DMS53 treated with DMSO at 0.1 percent for 48 hours (cell line): ENCODE measurements around the gene CACNA1D.
"Not testable (repeated sequence)": the region's sequence is repeated elsewhere in the genome, so short reads cannot be mapped to it uniquely, and the experiment has no call there.

Experiments used
- DNase-seq: peaks from one replicate; lab custom pipeline; 2025; ENCODE audit not compliant: unreplicated experiment; lab: John Stamatoyannopoulos, UW

Gene CACNA1D

DNA sequence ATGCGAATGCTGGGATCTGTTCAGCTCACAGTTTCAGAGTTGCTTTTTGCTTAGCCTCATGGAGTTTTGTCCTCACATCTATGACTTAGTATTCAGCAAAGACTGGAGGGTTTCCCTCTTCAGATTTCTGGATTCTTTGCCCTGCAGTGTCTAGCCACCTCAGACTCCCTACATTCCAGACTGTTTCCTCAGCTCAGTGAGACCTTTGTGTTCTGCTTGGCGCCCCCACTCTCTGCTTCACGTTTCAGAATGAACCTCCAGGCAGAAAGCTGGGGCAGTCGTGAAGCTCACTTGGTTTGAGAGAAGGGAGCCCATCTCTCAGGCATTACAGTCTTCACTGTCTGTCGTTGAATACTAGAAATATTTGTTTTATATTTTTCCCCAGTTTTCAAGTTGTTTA lies 118.1 kb downstream of the CACNA1D start:
- DNase-seq = no peak

GRCh38 chr3:53613125-53613524 lies 118.7 kb downstream of the CACNA1D start:
- no peak for DNase-seq

GRCh38 chr3:53614307-53614706 lies 119.9 kb downstream of the CACNA1D start:
- no peak for DNase-seq

DNA sequence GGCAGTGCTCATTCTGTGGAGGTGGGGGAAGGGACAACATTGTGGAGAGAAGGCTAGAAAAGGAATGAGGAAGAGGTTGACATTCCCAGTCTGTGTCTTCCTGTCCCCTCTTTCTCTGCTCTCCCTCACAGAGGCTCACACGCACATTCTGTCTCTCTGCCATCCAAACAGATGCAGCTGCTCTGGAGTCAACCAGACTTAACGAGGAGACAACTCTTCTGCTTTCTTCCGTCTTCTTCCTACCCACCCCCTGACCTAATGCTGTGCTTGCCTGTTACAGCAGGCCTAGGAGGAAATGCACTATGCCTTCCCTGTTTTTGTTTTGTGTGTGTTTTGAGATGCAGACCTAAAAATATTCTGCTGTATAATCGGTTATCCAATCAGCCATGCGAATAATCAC lies 121.9 kb downstream of the CACNA1D start:
- no peak for DNase-seq

- no peak for DNase-seq
These were observed 122.8 kb downstream of the CACNA1D start for GRCh38 chr3:53616971-53617892.

- DNase-seq = no peak
These were observed 123.6 kb downstream of the CACNA1D start for GRCh38 chr3:53617893-53618523.

DNA sequence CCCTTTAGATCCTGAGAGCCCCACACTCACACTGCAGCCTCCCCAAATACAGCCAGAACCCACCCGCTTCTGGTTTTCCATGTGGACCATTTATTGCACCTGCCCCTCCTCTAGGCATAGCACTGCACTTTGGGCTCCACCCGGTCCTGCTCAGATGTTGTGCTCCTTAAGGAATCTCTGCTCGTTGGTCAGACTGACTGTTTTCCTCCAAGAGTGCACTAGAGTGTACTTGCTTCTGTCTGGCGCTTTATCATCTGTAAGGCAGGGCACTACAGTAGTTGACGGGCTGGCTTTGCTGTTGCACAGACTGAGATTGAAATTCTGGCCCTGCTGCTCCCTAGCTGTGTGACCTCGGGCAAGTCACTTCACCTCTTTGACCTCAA lies 124.1 kb downstream of the CACNA1D start:
- DNase-seq = no peak

DNA sequence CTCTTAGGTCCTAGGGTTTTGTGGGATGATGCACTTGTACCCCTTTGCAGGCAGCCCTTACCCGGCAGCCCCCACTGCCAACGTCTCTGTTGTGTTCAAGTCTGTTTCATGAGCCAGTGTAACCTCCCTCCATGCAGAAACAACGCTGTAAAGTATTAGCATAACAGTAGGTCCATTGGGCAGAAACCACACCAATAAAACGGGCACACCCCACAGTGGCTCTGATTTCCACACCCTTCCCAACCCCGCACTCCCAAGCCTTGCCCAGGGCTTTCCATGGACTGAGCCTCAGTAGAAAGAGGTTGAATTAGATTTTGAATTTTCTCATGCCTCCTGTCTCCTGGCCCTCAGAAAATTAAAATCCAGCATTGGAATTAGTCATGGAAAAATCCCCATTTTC lies 124.5 kb downstream of the CACNA1D start:
- no peak for DNase-seq

GRCh38 chr3:53624061-53624857 lies 129.8 kb downstream of the CACNA1D start:
- DNase-seq = no peak

- no peak for DNase-seq
These were observed 132.5 kb downstream of the CACNA1D start for GRCh38 chr3:53626876-53627275.

- no peak for DNase-seq
These were observed 134.4 kb downstream of the CACNA1D start for GRCh38 chr3:53628536-53629401.

DNA sequence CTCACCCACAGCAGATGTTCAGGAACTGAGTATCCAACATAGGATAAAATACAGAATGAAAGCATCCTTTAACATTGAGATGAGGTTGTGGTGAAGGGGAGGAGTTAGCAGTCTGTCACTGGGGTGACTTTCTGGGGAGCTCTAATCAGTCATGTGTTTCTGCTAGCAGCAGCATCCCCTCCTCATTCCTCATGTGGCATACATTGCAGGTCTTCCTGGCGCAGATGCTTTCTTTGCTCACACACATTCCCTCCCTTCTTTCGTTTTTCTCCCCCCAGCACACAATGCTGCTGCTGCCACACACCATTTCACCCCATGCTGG lies 135.0 kb downstream of the CACNA1D start:
- DNase-seq = no peak

- DNase-seq = peak; percentile 46
These were observed 136.1 kb downstream of the CACNA1D start for GRCh38 chr3:53630547-53630946.

GRCh38 chr3:53633197-53633787 lies 138.9 kb downstream of the CACNA1D start:
- DNase-seq = no peak

- DNase-seq = no peak
These were observed 140.6 kb downstream of the CACNA1D start for GRCh38 chr3:53635041-53635440.

DNA sequence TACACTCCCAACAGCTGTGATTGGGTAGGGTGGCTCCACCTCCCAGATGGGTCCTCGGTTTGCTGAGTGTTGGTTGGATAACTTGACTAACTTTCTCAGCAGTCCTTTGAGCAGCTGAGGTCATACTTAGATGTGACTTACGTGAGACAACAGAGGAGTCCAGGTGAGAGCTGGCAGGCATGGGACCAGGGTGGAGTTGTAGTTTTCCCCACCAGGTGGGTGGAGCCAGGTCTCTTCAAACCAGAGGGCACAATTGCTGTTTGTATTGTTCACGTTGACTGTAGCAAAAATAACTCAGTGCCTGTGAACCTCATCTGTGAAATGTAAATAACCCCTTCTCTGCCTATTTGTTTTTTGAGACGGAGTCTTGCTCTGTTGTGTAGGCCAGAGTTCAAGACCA lies 144.4 kb downstream of the CACNA1D start:
- DNase-seq = not testable (repeated sequence)

- DNase-seq = no peak
These were observed 147.0 kb downstream of the CACNA1D start for GRCh38 chr3:53641397-53641796.

GRCh38 chr3:53642211-53642610 lies 147.8 kb downstream of the CACNA1D start:
- no peak for DNase-seq

DNA sequence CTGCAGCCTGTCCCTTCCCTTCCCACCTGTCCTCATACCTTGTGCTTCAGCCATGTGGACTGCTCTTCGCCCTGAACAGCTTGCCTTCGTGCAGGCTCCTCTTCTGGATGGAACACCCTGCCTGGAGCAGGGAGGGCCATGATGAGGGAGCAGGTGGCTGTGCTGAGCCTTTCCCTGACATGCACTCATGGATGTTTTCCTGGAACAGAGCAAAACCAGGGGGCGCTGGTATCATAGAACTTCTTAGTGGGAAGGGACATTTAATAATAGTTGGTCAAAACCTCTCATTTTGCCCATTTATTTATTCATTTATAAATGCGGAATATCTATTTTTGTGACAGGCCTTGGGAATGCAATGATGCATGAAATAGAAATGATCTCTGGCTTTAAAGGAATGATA lies 149.3 kb downstream of the CACNA1D start:
- no peak for DNase-seq

DNA sequence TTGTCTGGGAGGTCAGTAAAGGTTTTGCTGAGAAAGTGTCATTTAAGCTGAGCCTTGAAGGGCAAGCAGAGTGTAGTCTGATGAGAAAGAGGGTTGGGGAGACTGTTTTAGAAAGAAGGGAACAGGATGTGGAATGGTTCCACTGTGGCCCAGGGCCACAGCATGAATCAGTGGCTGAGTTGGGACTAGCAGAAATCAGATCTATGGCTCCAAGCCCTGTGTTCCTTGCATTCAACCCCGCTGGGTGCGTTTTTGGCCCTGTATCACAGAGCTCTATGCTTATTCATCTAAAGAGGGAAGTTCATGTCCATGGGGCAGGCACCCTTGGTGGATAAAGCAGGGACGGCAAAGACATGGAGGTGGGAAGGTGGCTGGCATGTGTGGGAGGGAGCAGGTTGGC lies 151.3 kb downstream of the CACNA1D start:
- no peak for DNase-seq
